SK-N-SH (cell line): Measurements from ENCODE around the gene MUC12. TPM values are rescaled to one million over a fixed set of nuclear protein-coding genes. Genes with fewer than 3 reads are reported as not detected.

Source experiments
- CTCF ChIA-PET: fragments of 300-600, 350-600 bp; formaldehyde crosslinking; extraction: SDS; loops from one replicate; lab custom pipeline; 2021; lab: Yijun Ruan, JAX
- POLR2A ChIA-PET: fragments of 350-600 bp; sonication (Branson Sonifier 250); formaldehyde crosslinking; extraction: SDS; loops from one replicate; lab custom pipeline; 2020; ENCODE audit warnings: antibody characterized with exemption, inconsistent platforms; lab: Yijun Ruan, JAX
- DNase-seq: peaks from one replicate; pipeline ENCODE4 v3.0.0; 2012
- H2AFZ ChIP-seq: fragments of 200-600 bp; sonication (generic); 2 replicates; pipeline ENCODE4 v1.8.1; 2016; ENCODE audit warnings: antibody characterized with exemption, mild to moderate bottlenecking, low read depth
- H3F3A ChIP-seq: fragments of 200-600 bp; sonication (generic); replicated peaks from 2 replicates; pipeline ENCODE3; 2016; ENCODE audit warnings: antibody characterized with exemption, mild to moderate bottlenecking; ENCODE audit not compliant: insufficient read depth
- H3K27ac ChIP-seq, 2 experiments: fragments of 200-500 bp in 1 of 2; fragments of 200-600 bp in 1 of 2; sonication (Bioruptor generic) in 1 of 2; sonication (generic), shearing (Covaris generic) in 1 of 2; 2 replicates each; pipeline versions ENCODE4 v1.5.1 to v1.6.1; 2014 to 2016; ENCODE audit warnings: low read depth in 2 of 2, inconsistent platforms in 1 of 2, low read length in 1 of 2, mild to moderate bottlenecking in 1 of 2, mixed read lengths in 1 of 2
- H3K27me3 ChIP-seq: fragments of 200-600 bp; sonication (generic), shearing (Covaris generic); 2 replicates; pipeline ENCODE4 v1.6.1; 2016; ENCODE audit warnings: mixed run types; ENCODE audit not compliant: insufficient read depth
- H3K36me3 ChIP-seq, 2 experiments: fragments of 200-500 bp in 1 of 2; fragments of 200-600 bp in 1 of 2; sonication (Bioruptor generic) in 1 of 2; sonication (generic) in 1 of 2; replicated peaks in 1 of 2; 2 replicates each; pipeline versions ENCODE3 to v1.5.1; 2014 to 2016; ENCODE audit warnings: low read length in 1 of 2, mild to moderate bottlenecking in 1 of 2; ENCODE audit not compliant: insufficient read depth in 2 of 2, control insufficient read depth in 1 of 2
- H3K4me1 ChIP-seq, 2 experiments: fragments of 200-500 bp in 1 of 2; fragments of 200-600 bp in 1 of 2; sonication (Bioruptor generic) in 1 of 2; sonication (generic), shearing (Covaris generic) in 1 of 2; 2 replicates each; pipeline versions ENCODE4 v1.5.1 to v1.6.1; 2014 to 2016; ENCODE audit warnings: low read depth in 1 of 2, low read length in 1 of 2, mixed run types in 1 of 2; ENCODE audit not compliant: insufficient read depth in 2 of 2, control insufficient read depth in 1 of 2
- H3K4me2 ChIP-seq: fragments of 200-600 bp; sonication (generic), shearing (Covaris generic); 2 replicates; pipeline ENCODE4 v1.6.1; 2017; ENCODE audit warnings: mixed run types
- H3K4me3 ChIP-seq, 2 experiments: fragments of 200-500 bp in 1 of 2; fragments of 200-600 bp in 1 of 2; sonication (Bioruptor generic) in 1 of 2; sonication (generic), shearing (Covaris generic) in 1 of 2; 2 replicates each; pipeline versions ENCODE4 v1.5.1 to v1.8.1; 2014 to 2016; ENCODE audit warnings: low read depth in 2 of 2, inconsistent platforms in 1 of 2, low read length in 1 of 2, mild to moderate bottlenecking in 1 of 2, mixed read lengths in 1 of 2, moderate library complexity in 1 of 2
- H3K79me2 ChIP-seq: fragments of 200-600 bp; sonication (generic); 2 replicates; pipeline ENCODE4 v1.8.1; 2017; ENCODE audit warnings: mild to moderate bottlenecking; ENCODE audit not compliant: insufficient read depth
- H3K9ac ChIP-seq: fragments of 200-600 bp; sonication (generic); 2 replicates; pipeline ENCODE4 v1.6.1; 2017; ENCODE audit warnings: mixed run types
- H3K9me2 ChIP-seq: fragments of 200-600 bp; sonication (generic); 2 replicates; pipeline ENCODE4 v1.6.1; 2017; ENCODE audit warnings: mixed run types
- H3K9me3 ChIP-seq: fragments of 200-600 bp; sonication (generic); 2 replicates; pipeline ENCODE4 v1.6.1; 2017; ENCODE audit warnings: mixed run types, mild to moderate bottlenecking, moderate library complexity
- H4K20me1 ChIP-seq: fragments of 200-600 bp; sonication (generic); 2 replicates; pipeline ENCODE4 v1.6.1; 2017; ENCODE audit warnings: mild to moderate bottlenecking, mixed run types; ENCODE audit not compliant: insufficient read depth
- CHD2 ChIP-seq: fragments of 150-350 bp; IDR thresholded peaks from 2 replicates; pipeline ENCODE4 v1.6.1; 2018; ENCODE audit warnings: low read length; ENCODE audit not compliant: partially characterized antibody
- EZH2phosphoT487 ChIP-seq: fragments of 200-600 bp; sonication (generic); IDR thresholded peaks from 2 replicates; pipeline ENCODE4 v1.6.1; 2017; ENCODE audit warnings: low read depth, mixed run types, mild to moderate bottlenecking, antibody characterized with exemption, moderate library complexity, borderline replicate concordance
- FOXJ3 ChIP-seq: sonication (generic); formaldehyde crosslinking; IDR thresholded peaks from 2 replicates; pipeline ENCODE4 v1.5.1; 2020; ENCODE audit warnings: mild to moderate bottlenecking, missing genetic modification reagents
- GABPA ChIP-seq: IDR thresholded peaks from 2 replicates; pipeline ENCODE4 v1.4.0; 2012; ENCODE audit warnings: low read depth, mild to moderate bottlenecking
- MEF2A ChIP-seq: IDR thresholded peaks from 2 replicates; pipeline ENCODE4 v1.4.0; 2012; ENCODE audit warnings: low read depth, borderline replicate concordance
- MXI1 ChIP-seq: IDR thresholded peaks from 2 replicates; pipeline ENCODE4 v1.6.1; 2012; ENCODE audit warnings: mild to moderate bottlenecking, low read depth, low read length, improper control_type of control experiment
- NRF1 ChIP-seq: IDR thresholded peaks from 2 replicates; pipeline ENCODE4 v1.6.1; 2012; ENCODE audit warnings: low read depth, mild to moderate bottlenecking, low read length
- RAD21 ChIP-seq: IDR thresholded peaks from 2 replicates; pipeline ENCODE4 v1.6.1; 2012; ENCODE audit warnings: mild to moderate bottlenecking, low read length
- RCOR1 ChIP-seq: fragments of 150-350 bp; IDR thresholded peaks from 2 replicates; pipeline ENCODE4 v1.6.1; 2017; ENCODE audit warnings: antibody characterized with exemption, low read length
- RFX5 ChIP-seq: IDR thresholded peaks from 2 replicates; pipeline ENCODE4 v1.6.1; 2012; ENCODE audit warnings: mild to moderate bottlenecking, improper control_type of control experiment, low read length
- TAF1 ChIP-seq: IDR thresholded peaks from 2 replicates; pipeline ENCODE4 v1.6.1; 2012; ENCODE audit warnings: low read depth, mild to moderate bottlenecking, low read length, moderate library complexity, borderline replicate concordance
- TCF12 ChIP-seq: IDR thresholded peaks from 2 replicates; pipeline ENCODE4 v1.4.0; 2012
- TEAD4 ChIP-seq: IDR thresholded peaks from 2 replicates; pipeline ENCODE4 v1.4.0; 2012; ENCODE audit warnings: mild to moderate bottlenecking, borderline replicate concordance; ENCODE audit not compliant: insufficient read depth
- YY1 ChIP-seq: IDR thresholded peaks from 2 replicates; pipeline ENCODE4 v1.4.0; 2012; ENCODE audit warnings: low read depth, mild to moderate bottlenecking
- WGBS: methylation state at CpG from one replicate; pipeline ENCODE4 v1.1.6; 2017; ENCODE audit warnings: low lambda C conversion rate; 5-methylcytosine and 5-hydroxymethylcytosine counted together
- polyA plus RNA-seq, 3 experiments: library from polyadenylated mRNA; depleted of rRNA; stranded (reverse); fragments of >200 nt; gene quantifications; 2 replicates each; pipeline ENCODE4 v1.2.3, GENCODE V29; 2012
- TF ChIP-seq, protein P1 (sequence below): fragments of 150-350 bp; IDR thresholded peaks from 2 replicates; pipeline ENCODE4 v1.6.1; 2017; ENCODE audit warnings: antibody characterized with exemption, low read length, low read depth, borderline replicate concordance
- TF ChIP-seq, protein P2 (sequence below): IDR thresholded peaks from 2 replicates; pipeline ENCODE4 v1.4.0; 2012; ENCODE audit warnings: low read depth
- TF ChIP-seq, protein P3 (sequence below): IDR thresholded peaks from 2 replicates; pipeline ENCODE4 v1.4.0; 2012; ENCODE audit warnings: low read depth, borderline replicate concordance
- TF ChIP-seq, protein P4 (sequence below): IDR thresholded peaks from 2 replicates; pipeline ENCODE4; 2012

Gene MUC12
- polyA plus RNA-seq, 1 of the 3 experiments (the other 2 are of a cell fraction), result not detected

DNA sequence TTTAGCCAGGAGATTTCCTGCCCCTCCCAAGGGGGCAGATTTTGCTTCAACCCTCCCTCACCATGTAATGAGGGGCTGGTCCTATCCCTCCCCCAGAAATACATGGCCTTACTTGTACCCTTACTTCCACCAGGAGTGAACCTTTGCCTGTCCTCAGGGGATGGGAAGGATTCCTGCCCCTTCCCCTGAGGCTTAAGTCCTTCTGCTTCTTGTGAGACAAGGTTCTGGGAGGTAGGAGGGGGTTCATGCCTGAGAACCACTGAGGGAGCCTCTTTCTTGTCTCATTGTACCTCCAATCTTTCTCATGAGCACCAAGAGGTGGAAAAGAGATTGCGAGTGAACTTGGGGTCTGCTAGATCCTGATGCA is 39.6 kb upstream of the MUC12 start:
- no peaks in the 10 kb centered on the region for H4K20me1 ChIP-seq
- H3K4me1 ChIP-seq, result no peaks in the 10 kb centered on the region
- no peaks in the 10 kb centered on the region for H3F3A ChIP-seq
- CTCF ChIA-PET, result interaction anchor here (1.4 to 1.8 kb wide), 2 partner anchors 35 to 129 kb away, joined by 5 to 6 read pairs; partner anchors contain the start of gene ACHE
- peaks cover 31% of the 10 kb centered on the region; the same call in 1 of the 2 replicates for H3K27me3 ChIP-seq
- H3K9ac ChIP-seq, result no peak overlapping the region
- DNase-seq, result no peak
- WGBS, result 8% methylated on average over 1 of the region's 1 CpG
- no peak overlapping the region for H2AFZ ChIP-seq
- no peaks in the 10 kb centered on the region for H3K9me2 ChIP-seq
- peaks cover 3% of the 10 kb centered on the region; the same call in 1 of the 2 replicates for H3K9me3 ChIP-seq
- no peaks in the 10 kb centered on the region for H3K79me2 ChIP-seq
- no peak for TF ChIP-seq GABPA
- no peak for TF ChIP-seq RAD21
- TF ChIP-seq EZH2phosphoT487, result no peak
- no peak for TF ChIP-seq MXI1
- TF ChIP-seq, protein P1, sequence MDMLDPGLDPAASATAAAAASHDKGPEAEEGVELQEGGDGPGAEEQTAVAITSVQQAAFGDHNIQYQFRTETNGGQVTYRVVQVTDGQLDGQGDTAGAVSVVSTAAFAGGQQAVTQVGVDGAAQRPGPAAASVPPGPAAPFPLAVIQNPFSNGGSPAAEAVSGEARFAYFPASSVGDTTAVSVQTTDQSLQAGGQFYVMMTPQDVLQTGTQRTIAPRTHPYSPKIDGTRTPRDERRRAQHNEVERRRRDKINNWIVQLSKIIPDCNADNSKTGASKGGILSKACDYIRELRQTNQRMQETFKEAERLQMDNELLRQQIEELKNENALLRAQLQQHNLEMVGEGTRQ, result no peak
- TF ChIP-seq, protein P2, sequence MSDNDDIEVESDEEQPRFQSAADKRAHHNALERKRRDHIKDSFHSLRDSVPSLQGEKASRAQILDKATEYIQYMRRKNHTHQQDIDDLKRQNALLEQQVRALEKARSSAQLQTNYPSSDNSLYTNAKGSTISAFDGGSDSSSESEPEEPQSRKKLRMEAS, result no peak
- TF ChIP-seq, protein P3, sequence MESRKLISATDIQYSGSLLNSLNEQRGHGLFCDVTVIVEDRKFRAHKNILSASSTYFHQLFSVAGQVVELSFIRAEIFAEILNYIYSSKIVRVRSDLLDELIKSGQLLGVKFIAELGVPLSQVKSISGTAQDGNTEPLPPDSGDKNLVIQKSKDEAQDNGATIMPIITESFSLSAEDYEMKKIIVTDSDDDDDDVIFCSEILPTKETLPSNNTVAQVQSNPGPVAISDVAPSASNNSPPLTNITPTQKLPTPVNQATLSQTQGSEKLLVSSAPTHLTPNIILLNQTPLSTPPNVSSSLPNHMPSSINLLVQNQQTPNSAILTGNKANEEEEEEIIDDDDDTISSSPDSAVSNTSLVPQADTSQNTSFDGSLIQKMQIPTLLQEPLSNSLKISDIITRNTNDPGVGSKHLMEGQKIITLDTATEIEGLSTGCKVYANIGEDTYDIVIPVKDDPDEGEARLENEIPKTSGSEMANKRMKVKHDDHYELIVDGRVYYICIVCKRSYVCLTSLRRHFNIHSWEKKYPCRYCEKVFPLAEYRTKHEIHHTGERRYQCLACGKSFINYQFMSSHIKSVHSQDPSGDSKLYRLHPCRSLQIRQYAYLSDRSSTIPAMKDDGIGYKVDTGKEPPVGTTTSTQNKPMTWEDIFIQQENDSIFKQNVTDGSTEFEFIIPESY, result no peak
- no peak for TF ChIP-seq TAF1
- no peak for TF ChIP-seq FOXJ3
- no peak for TF ChIP-seq TCF12
- TF ChIP-seq CHD2, result no peak
- no peak for TF ChIP-seq MEF2A
- no peak for TF ChIP-seq RFX5
- TF ChIP-seq, protein P4, sequence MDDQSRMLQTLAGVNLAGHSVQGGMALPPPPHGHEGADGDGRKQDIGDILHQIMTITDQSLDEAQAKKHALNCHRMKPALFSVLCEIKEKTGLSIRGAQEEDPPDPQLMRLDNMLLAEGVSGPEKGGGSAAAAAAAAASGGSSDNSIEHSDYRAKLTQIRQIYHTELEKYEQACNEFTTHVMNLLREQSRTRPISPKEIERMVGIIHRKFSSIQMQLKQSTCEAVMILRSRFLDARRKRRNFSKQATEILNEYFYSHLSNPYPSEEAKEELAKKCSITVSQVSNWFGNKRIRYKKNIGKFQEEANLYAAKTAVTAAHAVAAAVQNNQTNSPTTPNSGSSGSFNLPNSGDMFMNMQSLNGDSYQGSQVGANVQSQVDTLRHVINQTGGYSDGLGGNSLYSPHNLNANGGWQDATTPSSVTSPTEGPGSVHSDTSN, result no peak
- no peak for TF ChIP-seq YY1
- no peak for TF ChIP-seq NRF1
- no peak for TF ChIP-seq RCOR1
- no peak for TF ChIP-seq TEAD4
- TF ChIP-seq, all 33 proteins: peak for 0
- Histone ChIP-seq H3K4me2 (no peak overlapping the region), H3K4me3 (no peak overlapping the region), H3K27ac (no peak overlapping the region), H3K36me3 (no peaks in the 10 kb centered on the region)
- POLR2A ChIA-PET, result interaction anchor here (0.6 kb wide), 1 partner anchor 736 kb away, joined by 4 read pairs; no protein-coding TSS in a partner anchor
